Uterus (tissue), 2 donors: ENCODE data around the gene ITPR2.
"Not testable (repeated sequence)": the region's sequence is repeated elsewhere in the genome, so short reads cannot be mapped to it uniquely, and the experiment has no call there.

Source experiments
- CTCF ChIP-seq, 4 experiments: fragments of 200-600 bp in 2 of 4; fragments of 450-650 bp in 2 of 4; sonication (generic) in 2 of 4; IDR thresholded peaks; one replicate each; pipeline ENCODE4 v1.5.1; 2016 to 2019; ENCODE audit warnings: antibody characterized with exemption in 4 of 4, mild to moderate bottlenecking in 2 of 4, moderate library complexity in 1 of 4
- POLR2A ChIP-seq, 2 donors: fragments of 450-650 bp; IDR thresholded peaks; one replicate each; pipeline ENCODE4 v1.6.1; 2016; ENCODE audit warnings: antibody characterized with exemption in 2 of 2, mild to moderate bottlenecking in 1 of 2, moderate library complexity in 1 of 2

GRCh38 chr12:26783816-26784379 lies 49.1 kb downstream of the ITPR2 start:
- not testable (repeated sequence) for TF ChIP-seq POLR2A, CTCF (IDR thresholded peaks at IDR 0.05)
